ENCODE data around the gene PDE3A.

- no peak for TF ChIP-seq CTCF (conservative IDR thresholded peaks at IDR 0.05; ENCODE audit: low read length)
- no peak for TF ChIP-seq EZH2phosphoT487 (IDR thresholded peaks at IDR 0.05; ENCODE audit: borderline replicate concordance)
Observed at GRCh38 chr12:20426957-20427356, 58.6 kb downstream of the PDE3A start.

Measured in Loucy (cell line).